ENCODE results near the gene RNF141. TPM values are rescaled to one million over a fixed set of nuclear protein-coding genes. Genes with fewer than 3 reads are reported as not detected.

RNF141 gene
- total RNA-seq, 1 experiment from 2014 or later, result 74.8 TPM

DNA sequence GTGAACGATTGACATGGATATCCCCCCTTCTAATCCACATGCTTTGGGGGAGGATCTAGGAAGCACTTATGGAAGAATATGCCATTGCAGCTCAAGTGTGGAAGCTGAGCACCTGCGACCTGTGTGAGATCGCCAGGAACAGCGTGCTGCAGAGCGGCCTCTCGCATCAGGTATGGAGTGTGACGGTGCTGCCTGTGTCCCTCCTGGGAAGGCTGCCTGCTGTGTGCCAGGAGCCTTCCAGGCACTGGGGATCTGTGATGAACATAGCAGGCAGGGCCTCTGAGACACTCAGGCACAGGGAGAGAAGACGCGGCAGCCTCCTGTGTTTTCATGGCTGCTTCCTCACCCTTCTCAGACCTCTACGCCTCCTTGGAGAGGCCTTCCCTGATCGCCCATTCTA is 36.5 kb downstream of the RNF141 start:
- DNase-seq, result no peak
- no peaks in the 10 kb centered on the region for H3K36me3 ChIP-seq (ENCODE audit: control insufficient read depth, insufficient read depth, low read length)
- H3K27me3 ChIP-seq (replicated peaks; ENCODE audit: control insufficient read depth, insufficient read depth, low read length), result no peaks in the 10 kb centered on the region
- no peaks in the 10 kb centered on the region for H3K36me3 Mint-ChIP-seq (ENCODE audit: insufficient read depth, unreplicated experiment)
- intact Hi-C loops (cut with micrococcal nuclease; ENCODE audit: unreplicated experiment), result no loop called here
- H3K4me3 ChIP-seq (ENCODE audit: low read depth, low read length), result no peak overlapping the region
- no peaks in the 10 kb centered on the region for H3K9me3 ChIP-seq
- H3K4me3 Mint-ChIP-seq (ENCODE audit: unreplicated experiment), result no peak overlapping the region
- no peaks in the 10 kb centered on the region for H3K4me1 ChIP-seq
- H3K27me3 Mint-ChIP-seq (ENCODE audit: insufficient read depth, unreplicated experiment), result no peaks in the 10 kb centered on the region
- ChIA-PET POLR2A (no interaction called here), CTCF (interaction anchor here (1.1 kb wide), 1 partner anchor 36 kb away, joined by 3 read pairs; the partner anchor contains the start of gene RNF141)
- TF ChIP-seq CTCF (IDR thresholded peaks at IDR 0.05; ENCODE audit: insufficient read depth in 1 of 2, low read depth in 1 of 2, low read length in 1 of 2, severe bottlenecking in 1 of 2, unreplicated experiment in 1 of 2), result no peak
- no peaks in the 10 kb centered on the region for H3K4me1 Mint-ChIP-seq (ENCODE audit: low read depth, unreplicated experiment)
- BruUV-seq (replicated peaks), result no TSS peak
- no peaks in the 10 kb centered on the region for H3K9me3 Mint-ChIP-seq (ENCODE audit: unreplicated experiment)
- no peak overlapping the region for H3K27ac Mint-ChIP-seq (ENCODE audit: unreplicated experiment)

GRCh38 chr11:10503777-10504480 is 37.1 kb downstream of the RNF141 start:
- CTCF ChIA-PET, result interaction anchor here (1.1 kb wide), 1 partner anchor 37 kb away, joined by 3 read pairs; the partner anchor contains the start of gene RNF141
- POLR2A ChIA-PET, result no interaction called here
- no peaks in the 10 kb centered on the region for H3K36me3 ChIP-seq (ENCODE audit: control insufficient read depth, insufficient read depth, low read length)

DNA sequence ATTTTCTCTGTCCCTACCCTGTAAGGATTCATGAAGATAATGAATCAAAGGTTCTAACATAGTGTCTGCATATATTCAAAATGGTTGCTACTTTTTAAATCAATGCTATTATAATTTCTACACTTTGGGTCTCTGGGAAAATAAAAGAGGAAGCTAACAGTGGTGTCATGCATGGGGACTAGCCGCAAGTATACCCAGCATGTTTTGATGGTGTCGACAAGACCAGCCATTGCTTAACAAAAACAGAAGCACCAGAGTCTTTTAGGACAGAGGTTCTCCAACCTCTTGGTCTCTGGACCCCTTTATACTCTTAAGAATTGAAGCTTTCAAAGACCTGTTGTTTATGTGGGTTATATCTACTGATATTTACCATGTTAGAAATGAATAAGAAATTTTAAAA is 37.8 kb downstream of the RNF141 start:
- no TSS peak for BruUV-seq (replicated peaks)
- Mint-ChIP-seq H3K36me3 (ENCODE audit: insufficient read depth, unreplicated experiment) (no peaks in the 10 kb centered on the region), H3K27me3 (ENCODE audit: insufficient read depth, unreplicated experiment) (no peaks in the 10 kb centered on the region), H3K4me3 (ENCODE audit: unreplicated experiment) (no peak overlapping the region), H3K9me3 (ENCODE audit: unreplicated experiment) (no peaks in the 10 kb centered on the region), H3K27ac (ENCODE audit: unreplicated experiment) (no peak overlapping the region), H3K4me1 (ENCODE audit: low read depth, unreplicated experiment) (no peaks in the 10 kb centered on the region)
- Histone ChIP-seq H3K4me1 (no peaks in the 10 kb centered on the region), H3K36me3 (ENCODE audit: control insufficient read depth, insufficient read depth, low read length) (no peaks in the 10 kb centered on the region), H3K4me3 (ENCODE audit: low read depth, low read length) (no peak overlapping the region), H3K9me3 (no peaks in the 10 kb centered on the region), H3K27me3 (replicated peaks; ENCODE audit: control insufficient read depth, insufficient read depth, low read length) (no peaks in the 10 kb centered on the region)
- DNase-seq, result no peak
- POLR2A ChIA-PET, result no interaction called here
- no peak for TF ChIP-seq CTCF (IDR thresholded peaks at IDR 0.05; ENCODE audit: insufficient read depth in 1 of 2, low read depth in 1 of 2, low read length in 1 of 2, severe bottlenecking in 1 of 2, unreplicated experiment in 1 of 2)
- CTCF ChIA-PET, result no interaction called here
- intact Hi-C loops (cut with micrococcal nuclease; ENCODE audit: unreplicated experiment), result no loop called here

More at GRCh38 chr11:10503777-10504480, 37.1 kb downstream of the RNF141 start:
- no peaks in the 10 kb centered on the region for H3K9me3 Mint-ChIP-seq (ENCODE audit: unreplicated experiment)
- Histone ChIP-seq H3K4me1 (no peaks in the 10 kb centered on the region), H3K4me3 (ENCODE audit: low read depth, low read length) (no peak overlapping the region), H3K9me3 (no peaks in the 10 kb centered on the region), H3K27me3 (replicated peaks; ENCODE audit: control insufficient read depth, insufficient read depth, low read length) (no peaks in the 10 kb centered on the region)
- TF ChIP-seq CTCF (IDR thresholded peaks at IDR 0.05; ENCODE audit: insufficient read depth in 1 of 2, low read depth in 1 of 2, low read length in 1 of 2, severe bottlenecking in 1 of 2, unreplicated experiment in 1 of 2), result no peak
- no peak overlapping the region for H3K27ac Mint-ChIP-seq (ENCODE audit: unreplicated experiment)
- no peak overlapping the region for H3K4me3 Mint-ChIP-seq (ENCODE audit: unreplicated experiment)
- no peaks in the 10 kb centered on the region for H3K4me1 Mint-ChIP-seq (ENCODE audit: low read depth, unreplicated experiment)
- no peaks in the 10 kb centered on the region for H3K27me3 Mint-ChIP-seq (ENCODE audit: insufficient read depth, unreplicated experiment)
- no TSS peak for BruUV-seq (replicated peaks)
- no peak for DNase-seq
- intact Hi-C loops (cut with micrococcal nuclease; ENCODE audit: unreplicated experiment), result no loop called here
- no peaks in the 10 kb centered on the region for H3K36me3 Mint-ChIP-seq (ENCODE audit: insufficient read depth, unreplicated experiment)

All from Caco-2 (cell line).